K562 (cell line): ENCODE data around the gene LCTL. TPM values are rescaled to one million over a fixed set of nuclear protein-coding genes. Genes with fewer than 3 reads are reported as not detected.

Source experiments
- CCNT2 ChIP-seq: IDR thresholded peaks from 2 replicates; pipeline ENCODE4 v1.6.1; 2011; ENCODE audit warnings: borderline replicate concordance, low read depth, mild to moderate bottlenecking, moderate library complexity, mixed read lengths, low read length; ENCODE audit not compliant: insufficient read length; ENCODE audit errors: extremely low read depth
- FOXK2 ChIP-seq, 2 experiments: fragments of 450-650 bp; IDR thresholded peaks in 1 of 2; conservative IDR thresholded peaks in 1 of 2; 2 replicates each; pipeline ENCODE4 v1.6.1; 2016; ENCODE audit warnings: low read depth in 2 of 2, mild to moderate bottlenecking in 1 of 2
- GTF2A2 ChIP-seq: IDR thresholded peaks from 2 replicates; pipeline ENCODE4 v1.6.1; 2016; ENCODE audit warnings: mild to moderate bottlenecking, missing genetic modification characterization, missing compliant biosample characterization
- HDAC2 ChIP-seq: fragments of 450-650 bp; IDR thresholded peaks from 2 replicates; pipeline ENCODE4 v1.6.1; 2016; ENCODE audit warnings: mild to moderate bottlenecking
- KAT2B ChIP-seq: IDR thresholded peaks from one replicate; pipeline ENCODE4 v1.6.1; 2012; ENCODE audit warnings: low read depth, mild to moderate bottlenecking, control low read depth, inconsistent platforms, low read length, moderate library complexity
- MAZ ChIP-seq, 2 experiments: fragments of 450-650 bp in 1 of 2; sonication (generic) in 1 of 2; formaldehyde crosslinking; IDR thresholded peaks in 1 of 2; conservative IDR thresholded peaks in 1 of 2; 2 replicates each; pipeline versions ENCODE4 v1.4.0 to v1.5.0; 2020; ENCODE audit warnings: mild to moderate bottlenecking in 1 of 2, missing genetic modification reagents in 1 of 2
- MIER1 ChIP-seq: fragments of 450-650 bp; IDR thresholded peaks from 2 replicates; pipeline ENCODE4 v1.6.1; 2016; ENCODE audit warnings: antibody characterized with exemption, mild to moderate bottlenecking, low read depth
- NCOA1 ChIP-seq: fragments of 450-650 bp; IDR thresholded peaks from 2 replicates; pipeline ENCODE4 v1.6.1; 2016; ENCODE audit warnings: low read depth
- NR3C1 ChIP-seq: sonication (generic); formaldehyde crosslinking; IDR thresholded peaks from 2 replicates; pipeline ENCODE4 v1.8.1; 2022; ENCODE audit warnings: missing genetic modification reagents
- NUFIP1 ChIP-seq: fragments of 450-650 bp; IDR thresholded peaks from 2 replicates; pipeline ENCODE4 v1.6.1; 2018; ENCODE audit not compliant: partially characterized antibody
- RCOR1 ChIP-seq, 2 experiments: IDR thresholded peaks; 2 replicates each; pipeline ENCODE4 v1.6.1; 2012; ENCODE audit warnings: low read depth in 2 of 2, low read length in 2 of 2, borderline replicate concordance in 1 of 2, improper control_type of control experiment in 1 of 2
- SMAD1 ChIP-seq: fragments of 150-350 bp; IDR thresholded peaks from 2 replicates; pipeline ENCODE4 v1.6.1; 2014; ENCODE audit warnings: low read length, low read depth; ENCODE audit not compliant: partially characterized antibody
- SMAD3 ChIP-seq: fragments of 450-650 bp; formaldehyde crosslinking; conservative IDR thresholded peaks from 2 replicates; pipeline ENCODE4 v1.4.0; 2020; ENCODE audit warnings: mild to moderate bottlenecking
- TAL1 ChIP-seq: fragments of 450-650 bp; IDR thresholded peaks from 2 replicates; pipeline ENCODE4 v1.6.1; 2016; ENCODE audit warnings: mild to moderate bottlenecking
- TEAD1 ChIP-seq, 2 experiments: fragments of 450-650 bp in 1 of 2; sonication (generic) in 1 of 2; formaldehyde crosslinking; IDR thresholded peaks; 2 replicates each; pipeline versions ENCODE4 v1.4.0 to v1.8.0; 2020 to 2022; ENCODE audit warnings: mild to moderate bottlenecking in 2 of 2, missing genetic modification reagents in 1 of 2
- ZNF133 ChIP-seq: fragments of 250-450 bp; sonication (Bioruptor Pico); IDR thresholded peaks from 2 replicates; pipeline ENCODE4 v1.4.0; 2020; ENCODE audit warnings: mild to moderate bottlenecking
- ZNF143 ChIP-seq: sonication (generic); formaldehyde crosslinking; IDR thresholded peaks from 2 replicates; pipeline ENCODE4 v1.9.0; 2022; ENCODE audit warnings: mild to moderate bottlenecking, missing genetic modification reagents
- ZNF24 ChIP-seq: fragments of 450-650 bp; IDR thresholded peaks from 2 replicates; pipeline ENCODE4 v1.6.1; 2016
- ZNF316 ChIP-seq: fragments of 450-650 bp; IDR thresholded peaks from 2 replicates; pipeline ENCODE4 v1.6.1; 2016
- ZNF644 ChIP-seq: fragments of 200-800 bp; sonication (Bioruptor generic); IDR thresholded peaks from 2 replicates; pipeline ENCODE4 v1.6.1; 2016; ENCODE audit warnings: low read depth, missing genetic modification characterization, missing compliant biosample characterization
- polyA plus RNA-seq, 8 experiments: library from polyadenylated mRNA; depleted of rRNA in 4 of 8; stranded (reverse) in 5 of 8; unstranded in 3 of 8; fragments of >200 nt; fragmentation: Nextera tagmentation in 2 of 8; fragmentation: Illumina TruSeq in 1 of 8; extraction: Ambion mirVana in 2 of 8; extraction: Trizol in 1 of 8; gene quantifications; 2 replicates each; pipeline versions ENCODE4 v1.2.1 to v1.2.3, GENCODE V29; 2011 to 2014; ENCODE audit warnings: inconsistent platforms in 1 of 8, missing spikeins in 1 of 8
- total RNA-seq, 7 experiments: library from RNA; depleted of rRNA in 6 of 7; stranded (reverse); fragments of >200 nt in 6 of 7; fragmentation: Illumina TruSeq in 2 of 7; extraction: Trizol in 2 of 7; gene quantifications; 2 replicates each; pipeline versions ENCODE4 v1.2.1 to v1.2.3, GENCODE V29; 2011 to 2021; ENCODE audit warnings: low replicate concordance in 1 of 7
- TF ChIP-seq, protein P1 (sequence below), 2 experiments: fragments of 450-650 bp; IDR thresholded peaks; 2 replicates each; pipeline ENCODE4 v1.6.1; 2018; ENCODE audit warnings: mild to moderate bottlenecking in 2 of 2, low read depth in 1 of 2; ENCODE audit not compliant: partially characterized antibody in 2 of 2
- TF ChIP-seq, protein P2 (sequence below), 2 experiments: fragments of 450-650 bp; IDR thresholded peaks; 2 replicates each; pipeline ENCODE4 v1.6.1; 2016
- TF ChIP-seq, protein P3 (sequence below): fragments of 450-650 bp; formaldehyde crosslinking; IDR thresholded peaks from 2 replicates; pipeline ENCODE4 v1.4.0; 2020; ENCODE audit warnings: mild to moderate bottlenecking, moderate library complexity

The LCTL gene
- total and polyA plus RNA-seq, 9 of the 15 experiments (the other 6 are each of a cell fraction or from before 2014, with no cell fraction given) = 0.08 to 0.31 (median 0.17) TPM; not detected in 6

DNA sequence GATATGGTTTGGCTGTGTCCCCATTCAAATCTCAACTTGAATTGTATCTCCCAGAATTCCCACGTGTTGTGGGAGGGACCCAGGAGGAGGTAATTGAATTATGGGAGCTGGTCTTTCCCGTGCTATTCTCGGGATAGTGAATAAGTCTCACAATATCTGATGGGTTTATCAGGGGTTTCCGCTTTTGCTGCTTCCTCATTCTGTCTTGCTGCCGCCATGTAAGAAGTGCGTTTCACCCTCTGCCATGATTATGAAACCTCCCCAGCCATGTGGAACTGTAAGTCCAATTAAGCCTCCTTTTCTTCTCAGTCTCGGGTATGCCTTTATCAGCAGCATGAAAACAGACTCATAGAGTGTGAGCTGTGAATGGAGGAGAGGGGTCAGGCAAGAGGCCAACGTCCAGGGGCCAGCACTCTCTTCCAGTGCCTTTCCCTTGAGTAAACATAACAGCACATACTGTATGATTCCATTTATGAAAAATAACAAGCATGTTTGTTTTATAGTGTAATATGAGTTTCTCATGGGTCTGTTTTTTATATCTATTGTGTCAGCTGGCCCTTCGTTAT, 16.3 kb upstream of the LCTL start (continued):
- peak; percentile 90 for TF ChIP-seq SMAD1
- no peak for TF ChIP-seq SMAD3
- peak; percentile 50 to 67; a peak in 2 of 4 replicates for TF ChIP-seq FOXK2 (conservative IDR thresholded peaks at IDR 0.05 in 1 of 2, IDR thresholded peaks at IDR 0.05 in 1 of 2; ENCODE audit: low read depth in 2 of 2)
- TF ChIP-seq TEAD1 (CRISPR knock-in tag; IDR thresholded peaks at IDR 0.05) = 0 out of 4 replicates have a peak, but pooled peaks of 1 of the 2 experiments have one; percentile 64
- no peak for TF ChIP-seq ZNF316
- TF ChIP-seq, protein P1, sequence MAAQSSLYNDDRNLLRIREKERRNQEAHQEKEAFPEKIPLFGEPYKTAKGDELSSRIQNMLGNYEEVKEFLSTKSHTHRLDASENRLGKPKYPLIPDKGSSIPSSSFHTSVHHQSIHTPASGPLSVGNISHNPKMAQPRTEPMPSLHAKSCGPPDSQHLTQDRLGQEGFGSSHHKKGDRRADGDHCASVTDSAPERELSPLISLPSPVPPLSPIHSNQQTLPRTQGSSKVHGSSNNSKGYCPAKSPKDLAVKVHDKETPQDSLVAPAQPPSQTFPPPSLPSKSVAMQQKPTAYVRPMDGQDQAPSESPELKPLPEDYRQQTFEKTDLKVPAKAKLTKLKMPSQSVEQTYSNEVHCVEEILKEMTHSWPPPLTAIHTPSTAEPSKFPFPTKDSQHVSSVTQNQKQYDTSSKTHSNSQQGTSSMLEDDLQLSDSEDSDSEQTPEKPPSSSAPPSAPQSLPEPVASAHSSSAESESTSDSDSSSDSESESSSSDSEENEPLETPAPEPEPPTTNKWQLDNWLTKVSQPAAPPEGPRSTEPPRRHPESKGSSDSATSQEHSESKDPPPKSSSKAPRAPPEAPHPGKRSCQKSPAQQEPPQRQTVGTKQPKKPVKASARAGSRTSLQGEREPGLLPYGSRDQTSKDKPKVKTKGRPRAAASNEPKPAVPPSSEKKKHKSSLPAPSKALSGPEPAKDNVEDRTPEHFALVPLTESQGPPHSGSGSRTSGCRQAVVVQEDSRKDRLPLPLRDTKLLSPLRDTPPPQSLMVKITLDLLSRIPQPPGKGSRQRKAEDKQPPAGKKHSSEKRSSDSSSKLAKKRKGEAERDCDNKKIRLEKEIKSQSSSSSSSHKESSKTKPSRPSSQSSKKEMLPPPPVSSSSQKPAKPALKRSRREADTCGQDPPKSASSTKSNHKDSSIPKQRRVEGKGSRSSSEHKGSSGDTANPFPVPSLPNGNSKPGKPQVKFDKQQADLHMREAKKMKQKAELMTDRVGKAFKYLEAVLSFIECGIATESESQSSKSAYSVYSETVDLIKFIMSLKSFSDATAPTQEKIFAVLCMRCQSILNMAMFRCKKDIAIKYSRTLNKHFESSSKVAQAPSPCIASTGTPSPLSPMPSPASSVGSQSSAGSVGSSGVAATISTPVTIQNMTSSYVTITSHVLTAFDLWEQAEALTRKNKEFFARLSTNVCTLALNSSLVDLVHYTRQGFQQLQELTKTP (IDR thresholded peaks at IDR 0.05; ENCODE audit: low read depth in 1 of 2, partially characterized antibody in 2 of 2) = peak; percentile 68 to 89
- no peak; the same call in 1 of the 2 replicates for TF ChIP-seq GTF2A2
- TF ChIP-seq, protein P2, sequence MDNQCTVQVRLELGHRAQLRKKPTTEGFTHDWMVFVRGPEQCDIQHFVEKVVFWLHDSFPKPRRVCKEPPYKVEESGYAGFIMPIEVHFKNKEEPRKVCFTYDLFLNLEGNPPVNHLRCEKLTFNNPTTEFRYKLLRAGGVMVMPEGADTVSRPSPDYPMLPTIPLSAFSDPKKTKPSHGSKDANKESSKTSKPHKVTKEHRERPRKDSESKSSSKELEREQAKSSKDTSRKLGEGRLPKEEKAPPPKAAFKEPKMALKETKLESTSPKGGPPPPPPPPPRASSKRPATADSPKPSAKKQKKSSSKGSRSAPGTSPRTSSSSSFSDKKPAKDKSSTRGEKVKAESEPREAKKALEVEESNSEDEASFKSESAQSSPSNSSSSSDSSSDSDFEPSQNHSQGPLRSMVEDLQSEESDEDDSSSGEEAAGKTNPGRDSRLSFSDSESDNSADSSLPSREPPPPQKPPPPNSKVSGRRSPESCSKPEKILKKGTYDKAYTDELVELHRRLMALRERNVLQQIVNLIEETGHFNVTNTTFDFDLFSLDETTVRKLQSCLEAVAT (IDR thresholded peaks at IDR 0.05) = peak; percentile 47 to 61; a peak in 2 of 4 replicates
- no peak for TF ChIP-seq ZNF133 (CRISPR knock-in tag)
- peak; percentile 34 to 71; a peak in 3 of 4 replicates for TF ChIP-seq MAZ (CRISPR knock-in tag; conservative IDR thresholded peaks at IDR 0.05 in 1 of 2, IDR thresholded peaks at IDR 0.05 in 1 of 2)
- no peak for TF ChIP-seq TAL1
- no peak for TF ChIP-seq NCOA1
- TF ChIP-seq ZNF644 = no peak
- TF ChIP-seq ZNF143 (CRISPR knock-in tag) = peak; percentile 53; the same call in 1 of the 2 replicates
- no peak for TF ChIP-seq NUFIP1
- TF ChIP-seq NR3C1 = no peak
- no peak for TF ChIP-seq RCOR1 (IDR thresholded peaks at IDR 0.05; ENCODE audit: borderline replicate concordance in 1 of 2, low read depth in 2 of 2, low read length in 2 of 2)
- TF ChIP-seq CCNT2 = no peak
- peak; percentile 70; the same call in 1 of the 2 replicates for TF ChIP-seq HDAC2
- no peak for TF ChIP-seq KAT2B
- TF ChIP-seq MIER1 = no peak
- TF ChIP-seq ZNF24 = no peak
- TF ChIP-seq, protein P3, sequence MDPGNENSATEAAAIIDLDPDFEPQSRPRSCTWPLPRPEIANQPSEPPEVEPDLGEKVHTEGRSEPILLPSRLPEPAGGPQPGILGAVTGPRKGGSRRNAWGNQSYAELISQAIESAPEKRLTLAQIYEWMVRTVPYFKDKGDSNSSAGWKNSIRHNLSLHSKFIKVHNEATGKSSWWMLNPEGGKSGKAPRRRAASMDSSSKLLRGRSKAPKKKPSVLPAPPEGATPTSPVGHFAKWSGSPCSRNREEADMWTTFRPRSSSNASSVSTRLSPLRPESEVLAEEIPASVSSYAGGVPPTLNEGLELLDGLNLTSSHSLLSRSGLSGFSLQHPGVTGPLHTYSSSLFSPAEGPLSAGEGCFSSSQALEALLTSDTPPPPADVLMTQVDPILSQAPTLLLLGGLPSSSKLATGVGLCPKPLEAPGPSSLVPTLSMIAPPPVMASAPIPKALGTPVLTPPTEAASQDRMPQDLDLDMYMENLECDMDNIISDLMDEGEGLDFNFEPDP (CRISPR knock-in tag) = peak; percentile 38; the same call in 1 of the 2 replicates
